Stimulated activated CD8-positive, alpha-beta memory T cell treated with anti-CD3 and anti-CD28 coated beads, Interleukin-7, amount 100 ng/mL, for 48 hours (primary cell): Measurements from ENCODE around the gene CHSY3.

ENCODE experiments used
- DNase-seq, 2 donors: peaks; one replicate each; pipeline ENCODE4 v3.0.0-alpha.2; 2020; ENCODE audit warnings: low read depth in 1 of 2; ENCODE audit errors: extremely low read depth in 1 of 2

Gene CHSY3

DNA sequence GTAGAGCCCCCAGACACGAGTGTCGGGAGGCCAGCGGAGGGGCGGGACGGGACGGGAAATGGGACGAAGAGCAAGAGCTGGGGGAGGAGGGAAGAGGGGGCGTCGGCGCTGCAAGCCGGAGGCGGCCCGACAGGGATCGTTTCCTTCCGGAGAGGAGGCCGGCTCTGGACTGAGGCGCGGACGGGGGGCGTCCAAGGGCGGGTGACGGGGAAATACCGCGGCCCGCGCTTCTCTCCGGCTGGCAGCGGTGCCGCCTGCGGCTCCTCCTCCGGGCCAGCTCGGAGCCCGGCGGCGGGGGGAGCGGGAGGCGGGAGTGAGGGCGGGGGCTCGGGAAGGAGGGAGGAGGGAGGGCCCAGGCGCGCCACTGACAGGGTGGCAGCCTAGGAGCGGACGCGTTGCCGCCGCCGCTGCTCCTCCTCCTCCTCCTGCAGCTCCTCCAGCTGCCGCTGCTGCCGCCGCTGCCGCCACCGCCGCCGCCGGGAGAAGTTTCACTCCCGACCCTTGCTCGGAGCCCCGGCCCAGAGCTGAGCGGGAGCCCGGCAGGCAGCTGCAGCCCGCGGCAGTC, at the start of gene CHSY3:
Gene CHSY3, plus strand, starts transcription at position 364 of the 565 bp plus-strand sequence.
- DNase-seq = peak; percentile 4 to 28

DNA sequence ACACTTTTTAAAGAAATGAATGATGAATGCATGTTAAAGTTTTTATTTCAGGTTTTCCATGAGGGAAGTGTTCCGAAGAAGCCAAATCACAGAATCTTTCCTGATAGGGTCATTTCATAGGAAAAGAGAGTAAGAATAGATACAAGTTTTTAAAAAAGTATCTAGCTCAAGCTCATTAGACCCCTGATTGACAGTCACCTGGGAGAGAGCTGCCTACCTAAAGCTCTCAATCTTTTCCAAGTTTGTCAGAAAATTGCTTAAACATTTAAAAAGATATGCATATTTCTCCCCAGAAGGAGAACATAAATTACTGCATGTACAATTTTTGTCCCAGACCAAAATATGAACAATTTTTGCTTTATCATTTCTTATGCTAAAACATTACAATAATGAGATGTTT, 47.9 kb upstream of the CHSY3 start:
- DNase-seq = no peak

DNA sequence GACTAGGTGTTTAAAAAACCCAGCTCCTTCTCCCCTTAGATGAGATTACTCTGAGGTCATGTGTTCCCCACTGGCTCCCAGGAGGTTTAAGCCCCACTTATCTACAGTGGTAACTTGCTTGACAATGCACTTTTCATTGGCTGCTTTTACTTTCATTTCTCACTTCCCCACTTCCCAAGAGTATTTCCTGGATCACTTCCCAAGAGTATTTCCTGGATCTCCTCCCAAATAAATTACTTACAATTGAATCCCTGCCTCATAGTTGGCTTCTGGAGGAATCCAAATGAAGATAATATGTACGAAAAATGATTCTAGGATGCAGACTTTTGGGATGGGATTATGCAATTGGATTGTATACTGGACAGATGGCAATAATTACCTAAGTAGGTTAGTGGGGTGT, 47.1 kb upstream of the CHSY3 start:
- DNase-seq = no peak

DNA sequence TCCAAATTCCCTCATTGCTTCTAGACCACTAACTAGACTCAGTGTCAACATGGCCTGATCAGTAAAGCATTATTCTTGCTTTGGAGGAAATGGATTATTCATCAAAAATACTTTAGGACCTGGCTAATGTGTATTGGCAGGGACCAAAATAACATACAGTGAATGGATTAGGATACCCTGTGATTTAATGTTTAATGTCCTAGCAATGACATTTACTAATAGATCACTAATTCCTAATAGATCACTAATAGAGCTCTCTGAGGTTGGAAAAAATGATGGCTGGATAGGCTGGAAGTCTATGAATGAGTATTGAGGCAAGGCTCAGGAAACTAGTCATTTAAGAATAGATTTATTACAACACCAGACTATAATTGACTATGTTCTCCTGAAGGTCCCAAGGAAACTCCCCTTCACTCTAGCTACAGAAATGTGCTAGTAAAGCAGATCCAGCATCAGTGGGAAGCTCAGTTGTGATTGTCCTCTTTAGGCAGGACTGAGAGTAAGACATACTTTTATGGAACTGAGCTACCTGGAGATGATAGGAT, 46.1 kb upstream of the CHSY3 start:
- no peak for DNase-seq

DNA sequence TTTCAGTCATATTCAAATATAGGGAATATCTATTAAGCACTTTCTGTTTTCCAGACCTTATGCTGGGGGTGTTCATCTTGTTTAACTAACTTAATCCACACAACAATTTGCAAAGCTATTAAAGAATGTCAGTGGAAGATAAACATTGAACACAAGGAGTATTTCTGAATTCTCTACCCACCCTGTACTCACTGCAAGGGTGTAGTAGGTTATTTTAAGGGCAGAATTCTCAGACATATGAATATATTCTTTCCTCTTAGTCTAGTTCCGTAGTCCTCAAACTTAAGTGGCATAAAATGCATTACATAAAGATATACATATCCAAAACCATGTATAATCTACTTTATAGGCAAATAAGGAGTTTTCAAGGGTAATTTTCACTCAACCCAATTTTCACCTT, 19.9 kb upstream of the CHSY3 start:
- no peak for DNase-seq

DNA sequence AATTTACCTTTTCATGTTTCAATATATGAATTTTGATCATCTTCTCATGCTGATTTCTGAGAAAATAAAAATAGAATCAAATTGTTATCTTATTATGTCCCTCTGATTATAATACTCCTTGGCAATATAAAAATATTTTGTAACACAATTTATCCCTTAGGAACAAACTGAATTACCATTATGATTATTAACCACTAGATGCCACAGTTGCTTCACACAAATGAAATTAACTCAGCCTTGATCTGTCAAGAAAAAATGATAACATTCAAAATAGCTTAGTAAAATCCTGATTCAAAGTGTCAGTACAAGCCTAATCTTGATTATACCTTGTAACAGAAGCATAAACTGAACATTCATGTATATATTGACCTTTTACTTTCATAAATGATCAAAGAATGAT, 4.8 kb upstream of the CHSY3 start:
- no peak for DNase-seq

DNA sequence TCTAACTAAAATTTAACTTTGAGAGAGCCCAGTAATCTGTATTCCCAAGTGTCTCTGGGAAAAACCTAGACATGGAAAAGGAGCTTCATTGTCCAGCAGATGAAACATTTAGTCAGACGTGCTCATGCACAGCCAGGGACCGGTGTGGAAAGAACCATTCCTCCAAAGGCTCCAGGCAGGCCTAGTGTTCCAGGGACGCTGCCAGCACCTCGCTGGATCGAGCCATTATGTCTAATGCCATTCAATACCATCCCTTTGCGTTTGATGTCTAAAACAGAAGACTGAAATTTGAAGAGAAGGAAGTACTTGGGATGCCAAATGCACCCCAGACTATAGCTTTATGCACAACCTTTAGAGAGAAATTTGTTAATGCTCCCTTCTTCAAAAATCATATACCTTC, 1.4 kb upstream of the CHSY3 start:
- no peak for DNase-seq

DNA sequence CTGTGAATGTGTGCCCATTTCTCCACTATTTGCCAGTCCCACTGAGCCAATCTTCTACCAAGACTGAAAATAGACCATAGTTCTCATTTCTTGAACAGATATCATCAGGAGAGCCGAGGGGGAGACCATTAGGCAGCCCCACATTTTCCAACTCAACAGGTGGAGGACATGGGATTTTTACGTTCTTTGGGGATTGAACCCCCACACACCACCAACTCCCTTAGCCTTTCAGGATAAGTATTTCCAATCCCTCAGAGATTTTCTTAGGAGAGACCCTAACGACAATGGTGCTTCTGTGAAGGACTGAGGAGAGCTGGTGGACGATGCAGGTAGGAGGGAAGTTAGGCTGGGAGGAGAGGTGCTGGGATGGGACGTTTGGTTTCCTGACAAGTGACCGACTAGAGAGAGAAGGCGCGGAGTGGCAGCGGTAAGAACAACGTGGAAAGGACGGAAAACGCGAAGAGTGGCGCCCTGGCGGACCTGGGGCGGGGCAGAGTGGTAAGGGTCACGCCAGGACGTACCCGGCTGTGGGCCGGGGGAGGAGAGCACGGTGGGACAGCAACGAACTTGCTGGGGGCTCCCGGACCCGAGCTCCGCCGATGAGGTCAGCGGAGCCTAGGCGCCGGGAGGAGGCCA, 681 bp upstream of the CHSY3 start:
- no peak for DNase-seq

DNA sequence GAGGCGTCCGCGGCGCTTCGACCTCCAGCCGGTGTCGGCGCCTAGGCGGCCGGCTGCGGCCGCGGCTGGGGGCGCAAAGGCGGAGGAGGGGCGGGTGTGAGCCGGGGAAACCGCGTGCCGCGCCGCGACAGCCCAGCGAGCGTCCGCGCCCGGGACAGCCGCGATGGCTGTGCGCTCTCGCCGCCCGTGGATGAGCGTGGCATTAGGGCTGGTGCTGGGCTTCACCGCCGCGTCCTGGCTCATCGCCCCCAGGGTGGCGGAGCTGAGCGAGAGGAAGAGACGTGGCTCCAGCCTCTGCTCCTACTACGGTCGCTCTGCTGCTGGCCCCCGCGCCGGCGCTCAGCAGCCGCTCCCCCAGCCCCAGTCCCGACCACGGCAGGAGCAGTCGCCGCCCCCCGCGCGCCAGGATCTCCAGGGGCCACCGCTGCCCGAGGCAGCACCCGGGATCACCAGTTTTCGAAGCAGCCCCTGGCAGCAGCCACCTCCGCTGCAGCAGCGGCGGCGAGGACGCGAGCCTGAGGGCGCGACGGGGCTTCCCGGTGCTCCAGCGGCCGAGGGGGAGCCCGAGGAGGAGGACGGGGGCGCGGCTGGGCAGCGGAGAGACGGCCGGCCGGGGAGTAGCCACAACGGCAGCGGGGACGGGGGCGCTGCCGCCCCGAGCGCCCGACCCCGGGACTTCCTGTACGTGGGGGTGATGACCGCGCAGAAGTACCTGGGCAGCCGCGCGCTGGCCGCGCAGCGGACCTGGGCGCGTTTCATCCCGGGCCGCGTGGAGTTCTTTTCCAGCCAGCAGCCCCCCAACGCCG, 605 bp downstream of the CHSY3 start:
- peak in 1 of 2 donors; percentile 0 for DNase-seq

DNA sequence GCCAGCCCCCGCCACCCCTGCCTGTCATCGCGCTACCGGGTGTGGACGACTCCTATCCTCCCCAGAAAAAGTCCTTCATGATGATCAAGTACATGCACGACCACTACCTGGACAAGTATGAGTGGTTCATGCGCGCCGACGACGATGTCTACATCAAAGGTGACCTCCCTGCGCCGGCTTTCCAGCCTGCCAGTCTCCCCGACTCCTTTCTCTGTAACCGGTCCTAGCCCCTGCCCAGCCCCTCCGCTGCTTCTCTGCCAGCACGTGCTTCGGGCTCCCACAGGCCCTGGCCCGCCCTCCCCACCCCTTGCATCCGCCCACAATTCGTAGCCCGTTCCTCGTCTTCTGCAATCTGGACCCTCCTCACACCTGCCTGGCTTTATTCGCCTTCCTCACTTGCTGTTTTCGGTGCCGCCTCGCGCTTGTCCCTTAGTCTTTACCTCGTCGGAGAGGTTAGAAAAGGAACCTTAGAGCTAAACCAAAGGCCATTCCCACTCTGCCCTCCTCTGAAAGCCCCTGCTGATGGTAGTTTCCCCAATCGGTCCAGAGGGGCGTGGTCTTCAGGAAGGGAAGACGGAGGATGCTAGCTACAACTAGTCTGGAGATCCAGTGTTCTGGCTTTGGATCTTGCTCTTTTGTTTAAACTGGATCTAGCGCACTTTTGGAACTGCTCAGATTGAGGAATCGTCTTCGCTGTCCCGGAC, 1.4 kb downstream of the CHSY3 start:
- no peak for DNase-seq

DNA sequence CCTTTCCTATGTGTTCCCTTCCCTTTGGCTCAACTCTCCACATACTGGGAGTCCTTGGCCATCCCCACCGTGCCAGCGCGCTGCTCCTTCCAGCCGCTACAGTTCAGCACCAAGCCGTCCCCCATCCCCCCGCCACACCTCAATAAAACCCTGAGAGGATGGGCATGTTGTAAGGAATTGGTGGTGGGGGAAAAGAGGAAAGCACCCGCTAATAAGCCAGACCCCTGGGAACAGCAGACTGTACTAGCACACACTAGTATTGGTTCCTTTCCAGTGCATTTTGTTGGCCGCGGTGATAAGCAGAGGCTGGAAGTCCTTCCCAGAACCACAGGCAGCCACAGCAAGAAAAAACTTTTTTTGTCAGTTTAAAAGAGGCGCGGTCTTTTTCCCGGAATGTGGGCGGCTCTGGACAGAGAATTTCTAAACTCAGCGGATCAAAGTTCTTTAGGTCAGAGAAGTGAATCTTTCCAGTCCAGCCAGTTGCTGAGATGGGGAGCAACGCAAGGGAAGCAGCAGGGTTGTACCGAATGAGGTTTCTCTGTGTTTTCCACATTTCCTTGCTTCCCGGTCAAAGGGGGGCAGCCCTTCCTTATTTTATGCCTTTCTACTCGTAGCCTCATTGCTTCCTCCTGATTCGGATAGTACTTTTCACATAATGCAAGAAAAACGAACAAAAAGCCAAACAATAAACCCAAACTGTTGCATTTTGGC, 2.1 kb downstream of the CHSY3 start:
- no peak for DNase-seq

DNA sequence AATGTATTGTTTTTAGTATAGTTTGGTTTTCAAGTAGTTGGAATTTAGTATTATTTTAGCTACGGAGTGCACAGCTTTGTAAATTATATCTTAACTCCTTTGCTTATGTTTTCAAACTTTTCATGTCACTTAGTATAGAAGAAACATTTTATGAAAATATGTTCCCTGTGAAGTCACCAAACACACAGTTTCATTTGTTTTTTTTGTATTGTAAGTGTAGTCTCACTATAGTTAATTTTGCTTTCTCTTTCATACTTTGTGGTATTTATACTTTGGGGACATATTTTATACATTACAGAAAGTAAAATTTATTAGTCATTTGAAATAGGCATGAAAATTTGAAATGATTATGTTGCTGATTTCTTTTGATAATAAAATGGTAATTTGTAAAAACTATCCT, 5.0 kb downstream of the CHSY3 start:
- DNase-seq = no peak

DNA sequence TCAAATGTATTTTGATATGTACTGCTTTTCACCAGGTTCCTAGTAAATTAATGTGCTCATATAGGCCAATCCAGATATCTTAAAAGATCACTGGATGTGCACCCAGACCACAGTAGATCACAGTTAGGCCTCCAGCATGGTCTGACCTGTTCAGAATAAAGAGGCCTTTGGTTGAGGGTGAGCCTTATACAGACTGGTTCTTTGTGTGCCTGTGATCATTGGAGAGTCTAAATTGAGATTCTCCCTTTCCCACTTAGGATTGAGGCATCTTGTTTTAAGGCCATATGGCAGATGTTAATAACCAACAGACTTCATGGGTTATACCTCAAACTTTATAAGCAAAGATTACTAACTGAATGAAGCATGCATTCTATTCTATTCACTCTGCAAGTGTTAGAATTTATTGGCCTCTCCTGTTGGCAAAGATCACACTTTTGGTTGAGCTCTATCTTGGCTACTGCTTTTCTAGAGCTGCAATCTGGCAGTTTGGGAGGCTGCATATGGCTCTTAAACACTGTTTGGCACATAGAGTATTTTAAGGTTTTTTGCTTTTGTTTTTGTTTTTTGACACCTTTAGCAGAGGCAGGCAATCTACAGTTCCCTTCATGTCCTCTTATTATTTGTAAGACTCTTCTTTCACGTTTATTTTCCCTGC, 8.5 kb downstream of the CHSY3 start:
- no peak for DNase-seq

DNA sequence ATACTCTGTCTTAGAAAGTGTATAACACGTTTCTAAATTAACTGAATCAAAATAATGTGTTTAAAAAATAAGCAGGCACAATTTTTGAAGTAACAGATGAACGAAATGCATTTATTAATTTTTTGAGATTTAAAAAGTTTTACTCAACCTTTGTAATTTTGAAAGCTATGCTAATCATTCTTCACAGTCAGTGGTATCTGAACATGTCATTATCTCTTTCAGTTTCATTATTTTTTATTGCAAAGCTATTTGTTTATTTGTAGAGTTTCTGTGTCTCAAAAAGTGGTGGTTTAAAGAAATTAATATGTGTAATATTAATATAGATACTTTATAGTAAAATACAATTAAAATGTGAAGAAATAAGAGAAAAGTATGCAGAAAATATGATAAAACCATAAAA, 11.2 kb downstream of the CHSY3 start:
- no peak for DNase-seq

DNA sequence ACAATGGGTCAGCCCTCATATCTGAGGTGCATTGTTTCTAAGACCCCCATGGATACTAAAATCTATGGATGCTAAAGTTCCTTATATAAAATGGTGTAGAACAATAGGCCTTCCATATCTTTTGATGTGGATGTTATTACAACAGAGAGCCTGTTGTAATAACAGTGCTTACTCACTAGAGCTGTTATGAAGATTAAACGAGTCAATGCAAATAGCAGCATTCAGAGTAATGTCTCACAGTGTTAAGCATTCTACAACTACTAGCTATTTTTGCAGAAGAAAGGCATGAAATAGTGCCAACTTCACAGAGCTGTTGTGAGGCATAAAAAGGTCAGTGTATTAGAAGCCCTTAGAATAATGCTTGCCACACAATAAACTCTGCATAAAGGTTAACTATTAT, 13.0 kb downstream of the CHSY3 start:
- no peak for DNase-seq

DNA sequence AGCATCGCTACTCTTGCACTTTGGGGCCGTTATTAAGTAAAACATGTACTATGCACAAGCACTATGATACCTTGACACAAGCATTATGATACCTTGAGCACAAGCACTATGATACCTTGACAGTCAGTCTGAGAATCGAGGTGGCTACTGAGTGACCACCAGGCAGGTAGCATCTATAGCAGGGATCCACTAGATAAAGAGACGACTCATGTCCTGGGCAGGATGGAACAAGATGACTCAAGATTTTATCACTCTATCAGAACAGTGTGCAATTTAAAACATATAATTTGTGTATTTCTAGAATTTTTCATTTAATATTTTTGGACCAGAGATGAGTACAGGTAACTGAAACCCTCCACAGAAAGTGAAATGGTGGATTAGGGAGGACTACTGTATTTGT, 16.9 kb downstream of the CHSY3 start:
- DNase-seq = no peak

DNA sequence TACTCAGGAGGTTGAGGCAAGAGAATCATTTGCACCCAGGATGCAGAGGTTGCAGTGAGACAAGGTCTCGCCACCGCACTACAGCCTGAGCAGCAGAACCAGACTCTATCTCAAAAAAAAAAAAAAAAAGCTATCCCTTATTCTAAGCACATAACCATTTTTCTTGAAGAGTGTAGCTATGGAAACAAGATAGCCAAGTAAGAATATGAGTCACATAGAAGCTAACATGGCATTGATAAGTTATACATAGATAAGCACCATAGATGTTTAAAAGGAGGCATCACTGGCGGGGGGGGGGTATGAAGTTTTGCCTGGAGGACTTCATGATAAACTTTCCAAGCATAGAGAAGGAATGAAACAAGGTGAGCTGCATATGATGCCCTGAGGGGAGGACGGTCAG, 26.0 kb downstream of the CHSY3 start:
- no peak for DNase-seq

DNA sequence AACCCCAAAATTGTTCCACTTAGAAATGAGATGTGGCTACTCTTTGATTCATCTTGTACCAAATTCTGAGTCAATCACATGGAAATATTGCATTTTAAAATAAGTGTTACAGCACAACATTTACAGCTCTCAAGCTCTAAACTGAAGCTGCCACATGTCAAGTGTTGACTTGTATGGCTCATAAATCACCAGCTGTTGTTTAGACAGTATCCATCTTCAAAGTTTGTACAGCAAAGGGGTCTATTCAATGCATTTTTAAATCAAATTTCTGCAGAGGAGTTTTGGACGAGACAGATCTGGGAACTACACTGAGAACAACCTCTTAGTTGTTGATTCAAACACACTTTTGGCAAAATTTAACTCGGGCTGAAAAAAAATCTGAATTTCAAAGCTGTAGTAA, 31.4 kb downstream of the CHSY3 start:
- no peak for DNase-seq

DNA sequence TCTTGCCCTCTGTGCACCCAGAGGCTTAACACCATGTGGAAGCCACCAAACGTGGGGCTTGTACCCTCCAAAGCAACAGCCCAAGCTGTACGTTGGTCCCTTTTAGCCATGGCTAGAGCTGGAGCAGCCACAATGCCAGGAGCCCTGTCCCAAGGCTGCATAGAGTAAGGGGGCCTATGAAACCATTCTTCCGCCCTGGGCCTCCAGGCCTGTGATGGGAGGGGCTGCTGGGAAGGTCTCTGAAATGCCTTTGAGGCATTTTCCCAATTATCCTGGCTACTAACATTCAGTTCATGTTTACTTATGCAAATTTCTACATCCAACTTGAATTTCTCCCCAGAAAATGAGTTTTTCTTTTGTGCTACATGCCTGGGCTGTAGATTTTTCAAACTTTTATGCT, 33.8 kb downstream of the CHSY3 start:
- no peak for DNase-seq

DNA sequence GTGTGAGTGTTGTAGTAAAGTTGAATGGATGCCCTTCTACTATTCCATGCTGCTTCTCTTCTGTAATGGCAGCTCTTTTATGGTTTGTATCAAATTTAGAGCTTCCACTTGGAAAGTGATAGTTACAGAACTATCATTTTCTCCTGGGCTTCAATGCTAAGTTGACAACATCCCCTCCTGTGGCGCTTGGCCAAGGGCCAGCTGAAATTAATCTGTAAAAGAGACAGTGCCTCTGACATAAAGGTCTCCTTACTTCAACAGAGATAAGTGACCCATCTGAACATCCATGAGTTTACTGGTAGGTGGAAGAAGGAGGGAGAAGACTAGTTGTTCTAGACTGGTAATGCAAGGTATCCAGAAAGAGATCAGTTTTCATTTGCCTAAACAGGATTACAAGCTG, 39.7 kb downstream of the CHSY3 start:
- DNase-seq = no peak
